ENCODE data around the gene POLR2A. TPM values are rescaled to one million over a fixed set of nuclear protein-coding genes. Genes with fewer than 3 reads are reported as not detected.

Gene POLR2A
- total RNA-seq, 6 donors from 2014 or later: 79.5 to 139 (median 112) TPM

GRCh38 chr17:7437950-7438614, 46.1 kb upstream of the POLR2A start:
- H3K4me1 ChIP-seq: peaks cover 50 to 60% (median 57%) of the 10 kb centered on the region in 4 donors
- peak overlapping the region in 3 of 4 donors; percentile 25 to 61 (median 35) for H3K4me3 ChIP-seq
- WGBS, 2 donors: 19% methylated on average over 38 of the region's 48 CpGs
- no peak overlapping the region for H3K27ac ChIP-seq
- no peaks in the 10 kb centered on the region for H3K36me3 ChIP-seq
- TF ChIP-seq CTCF (IDR thresholded peaks at IDR 0.05): no peak
- no peak for TF ChIP-seq POLR2AphosphoS5 (IDR thresholded peaks at IDR 0.05)
- no peak for TF ChIP-seq POLR2A (IDR thresholded peaks at IDR 0.05)
- DNase-seq: peak; percentile 72 to 95
- peak in 1 of 2 donors; percentile 45 for ATAC-seq (ENCODE audit: low FRiP score in 2 of 2)
- H3K27me3 ChIP-seq: peaks cover 0 to 25% (median 19%) of the 10 kb centered on the region in 4 donors
- no peaks in the 10 kb centered on the region for H3K9me3 ChIP-seq

GRCh38 chr17:7438656-7439460, 45.3 kb upstream of the POLR2A start:
- Histone ChIP-seq H3K4me1 (peaks cover 50 to 60% (median 57%) of the 10 kb centered on the region in 4 donors), H3K36me3 (no peaks in the 10 kb centered on the region), H3K27me3 (peaks cover 0 to 25% (median 19%) of the 10 kb centered on the region in 4 donors), H3K9me3 (no peaks in the 10 kb centered on the region), H3K4me3 (peak overlapping the region in 2 of 4 donors; percentile 35 to 61), H3K27ac (no peak overlapping the region)
- no peak for DNase-seq
- 50 to 51% methylated on average over 11 of the region's 11 CpGs for WGBS, 2 donors
- no peak for ATAC-seq (ENCODE audit: low FRiP score in 2 of 2)
- TF ChIP-seq POLR2A (IDR thresholded peaks at IDR 0.05) (no peak), EP300 (IDR thresholded peaks at IDR 0.05) (no peak), CTCF (IDR thresholded peaks at IDR 0.05) (no peak), POLR2AphosphoS5 (IDR thresholded peaks at IDR 0.05) (no peak)

GRCh38 chr17:7439462-7440112, 44.6 kb upstream of the POLR2A start, which contains the start of gene FGF11:
Gene FGF11 (plus strand): TSS chr17:7439512. CDS start chr17:7439621, 109 bp downstream.
- H3K4me3 ChIP-seq: peak within 1 kb of the TSS in 3 of 4 donors; percentile 25 to 61 (median 44)
- H3K27ac ChIP-seq: no peak within 1 kb of the TSS
- peaks cover 0 to 25% (median 19%) of the 10 kb centered on the region in 4 donors for H3K27me3 ChIP-seq
- 2 to 5% methylated on average over 7 to 23 of the region's 50 CpGs for WGBS, 2 donors
- TF ChIP-seq EP300 (IDR thresholded peaks at IDR 0.05) (no peak), POLR2AphosphoS5 (IDR thresholded peaks at IDR 0.05) (no peak), POLR2A (IDR thresholded peaks at IDR 0.05) (no peak), CTCF (IDR thresholded peaks at IDR 0.05) (no peak)
- H3K9me3 ChIP-seq: no peaks in the 10 kb centered on the region
- peak in 1 of 2 donors; percentile 87 for DNase-seq
- ATAC-seq (ENCODE audit: low FRiP score in 2 of 2): no peak
- peaks cover 50 to 61% (median 58%) of the 10 kb centered on the region in 4 donors for H3K4me1 ChIP-seq
- H3K36me3 ChIP-seq: no peaks in the 10 kb centered on the region

GRCh38 chr17:7440113-7440833, 43.9 kb upstream of the POLR2A start:
- WGBS, 2 donors: 4 to 6% methylated on average over 15 to 46 of the region's 46 CpGs
- Histone ChIP-seq H3K4me3 (peak overlapping the region in 3 of 4 donors; percentile 16 to 44 (median 39)), H3K27me3 (peaks cover 0 to 25% (median 19%) of the 10 kb centered on the region in 4 donors), H3K36me3 (no peaks in the 10 kb centered on the region), H3K27ac (no peak overlapping the region), H3K4me1 (peaks cover 53 to 65% (median 61%) of the 10 kb centered on the region in 4 donors), H3K9me3 (no peaks in the 10 kb centered on the region)
- no peak for ATAC-seq (ENCODE audit: low FRiP score in 2 of 2)
- peak; percentile 63 to 80 for DNase-seq
- TF ChIP-seq CTCF (IDR thresholded peaks at IDR 0.05) (no peak), POLR2AphosphoS5 (IDR thresholded peaks at IDR 0.05) (no peak), EP300 (IDR thresholded peaks at IDR 0.05) (no peak)
